ENCODE results near the gene SNRNP35. TPM values are rescaled to one million over a fixed set of nuclear protein-coding genes. Genes with fewer than 3 reads are reported as not detected.
A peak's percentile ranks its signal among the peaks of the same experiment; 100 is the strongest.

The SNRNP35 gene
- total and polyA plus RNA-seq, 9 donors, result 13.7 to 39.9 (median 15.8) TPM

GRCh38 chr12:123444092-123445026 lies 13.6 kb upstream of the SNRNP35 start:
- 62 to 66% (median 63%) methylated on average over 8 of the region's 8 CpGs for WGBS, 3 donors
- H3K9me3 ChIP-seq, result no peaks in the 10 kb centered on the region
- H3K27me3 ChIP-seq, result no peaks in the 10 kb centered on the region
- intact Hi-C loops (cut with DNase I), result no loop called here
- no peak for DNase-seq
- peaks cover 3% of the 10 kb centered on the region for H3K4me1 ChIP-seq (ENCODE audit: insufficient read depth)
- H3K27ac ChIP-seq, result no peak overlapping the region
- H3K36me3 ChIP-seq, result no peaks in the 10 kb centered on the region
- H3K4me3 ChIP-seq, result no peak overlapping the region
- TF ChIP-seq CTCF (IDR thresholded peaks at IDR 0.05), result no peak
- no peak for TF ChIP-seq POLR2A (IDR thresholded peaks at IDR 0.05)

- WGBS, 3 donors, result 22 to 27% (median 25%) methylated on average over 18 of the region's 18 CpGs
- H3K4me1 ChIP-seq (ENCODE audit: insufficient read depth), result peaks cover 3% of the 10 kb centered on the region
- DNase-seq, result peak in 2 of 5 donors; percentile 24 to 54
- H3K4me3 ChIP-seq, result no peak overlapping the region
- no peak for TF ChIP-seq CTCF (IDR thresholded peaks at IDR 0.05)
- TF ChIP-seq EP300 (IDR thresholded peaks at IDR 0.05), result no peak
- no peak for TF ChIP-seq POLR2A (IDR thresholded peaks at IDR 0.05)
- H3K9me3 ChIP-seq, result no peaks in the 10 kb centered on the region
- H3K27ac ChIP-seq, result peak overlapping the region in 1 of 2 donors; percentile 35
- no peaks in the 10 kb centered on the region for H3K27me3 ChIP-seq
- no peaks in the 10 kb centered on the region for H3K36me3 ChIP-seq
- intact Hi-C loops (cut with DNase I), result no loop called here
Observed at GRCh38 chr12:123445388-123446332, 12.3 kb upstream of the SNRNP35 start.

- intact Hi-C loops (cut with DNase I), result no loop called here
- Histone ChIP-seq H3K4me3 (no peak overlapping the region), H3K36me3 (no peaks in the 10 kb centered on the region), H3K4me1 (ENCODE audit: insufficient read depth) (peaks cover 3% of the 10 kb centered on the region), H3K9me3 (no peaks in the 10 kb centered on the region), H3K27me3 (no peaks in the 10 kb centered on the region), H3K27ac (peak overlapping the region in 1 of 2 donors; percentile 35)
- 36 to 43% (median 36%) methylated on average over 4 of the region's 4 CpGs for WGBS, 3 donors
- TF ChIP-seq EP300 (IDR thresholded peaks at IDR 0.05) (no peak), CTCF (IDR thresholded peaks at IDR 0.05) (no peak), POLR2A (IDR thresholded peaks at IDR 0.05) (no peak)
- DNase-seq, result no peak
Observed at GRCh38 chr12:123446333-123446713, 11.6 kb upstream of the SNRNP35 start.

GRCh38 chr12:123449249-123449733 lies 8.6 kb upstream of the SNRNP35 start:
- Histone ChIP-seq H3K4me3 (no peak overlapping the region), H3K4me1 (ENCODE audit: insufficient read depth) (peaks cover 3% of the 10 kb centered on the region), H3K36me3 (no peaks in the 10 kb centered on the region), H3K9me3 (no peaks in the 10 kb centered on the region), H3K27ac (no peak overlapping the region), H3K27me3 (no peaks in the 10 kb centered on the region)
- no peak for DNase-seq
- intact Hi-C loops (cut with DNase I), result no loop called here
- TF ChIP-seq CTCF (IDR thresholded peaks at IDR 0.05) (no peak), EP300 (IDR thresholded peaks at IDR 0.05) (no peak), POLR2A (IDR thresholded peaks at IDR 0.05) (no peak)
- 83 to 91% (median 84%) methylated on average over 2 of the region's 2 CpGs for WGBS, 3 donors

Data from ovary (tissue), 9 donors.